DND-41 (cell line): ENCODE results near the gene DRGX.

Source experiments
- EZH2 ChIP-seq: IDR thresholded peaks from 3 replicates; pipeline ENCODE4 v1.6.1; 2012; ENCODE audit warnings: borderline replicate concordance, low read depth, mild to moderate bottlenecking, moderate library complexity, low read length, inconsistent platforms; ENCODE audit not compliant: severe bottlenecking
- TF ChIP-seq, protein P1 (sequence below): IDR thresholded peaks from 2 replicates; pipeline ENCODE4 v1.5.1; 2012; ENCODE audit warnings: borderline replicate concordance, low read length, moderate library complexity, mild to moderate bottlenecking; ENCODE audit not compliant: poor library complexity, severe bottlenecking; ENCODE audit errors: extremely low read depth

- TF ChIP-seq, protein P1, sequence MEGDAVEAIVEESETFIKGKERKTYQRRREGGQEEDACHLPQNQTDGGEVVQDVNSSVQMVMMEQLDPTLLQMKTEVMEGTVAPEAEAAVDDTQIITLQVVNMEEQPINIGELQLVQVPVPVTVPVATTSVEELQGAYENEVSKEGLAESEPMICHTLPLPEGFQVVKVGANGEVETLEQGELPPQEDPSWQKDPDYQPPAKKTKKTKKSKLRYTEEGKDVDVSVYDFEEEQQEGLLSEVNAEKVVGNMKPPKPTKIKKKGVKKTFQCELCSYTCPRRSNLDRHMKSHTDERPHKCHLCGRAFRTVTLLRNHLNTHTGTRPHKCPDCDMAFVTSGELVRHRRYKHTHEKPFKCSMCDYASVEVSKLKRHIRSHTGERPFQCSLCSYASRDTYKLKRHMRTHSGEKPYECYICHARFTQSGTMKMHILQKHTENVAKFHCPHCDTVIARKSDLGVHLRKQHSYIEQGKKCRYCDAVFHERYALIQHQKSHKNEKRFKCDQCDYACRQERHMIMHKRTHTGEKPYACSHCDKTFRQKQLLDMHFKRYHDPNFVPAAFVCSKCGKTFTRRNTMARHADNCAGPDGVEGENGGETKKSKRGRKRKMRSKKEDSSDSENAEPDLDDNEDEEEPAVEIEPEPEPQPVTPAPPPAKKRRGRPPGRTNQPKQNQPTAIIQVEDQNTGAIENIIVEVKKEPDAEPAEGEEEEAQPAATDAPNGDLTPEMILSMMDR = no peak
- TF ChIP-seq EZH2 = no peak
These were observed 65.7 kb downstream of the DRGX start for GRCh38 chr10:49330127-49330665.
